Epithelial cell of esophagus (primary cell): ENCODE data around the gene RPS13.
A peak's percentile ranks its signal among the peaks of the same experiment; 100 is the strongest.
"Not testable (repeated sequence)": the region's sequence is repeated elsewhere in the genome, so short reads cannot be mapped to it uniquely, and the experiment has no call there.

Experiments
- DNase-seq: peaks from one replicate; pipeline ENCODE4 v3.0.0; 2010; ENCODE audit warnings: low read depth
- H3K4me3 ChIP-seq: 2 replicates; pipeline ENCODE4 v1.5.1; 2011; ENCODE audit warnings: mild to moderate bottlenecking, low read length, control low read depth
- CTCF ChIP-seq: IDR thresholded peaks from 2 replicates; pipeline ENCODE4 v1.5.1; 2011; ENCODE audit warnings: low read depth, mild to moderate bottlenecking, low read length, control low read depth, inconsistent platforms; ENCODE audit not compliant: insufficient read depth; ENCODE audit errors: missing control alignments

RPS13 gene

GRCh38 chr11:17098658-17099057, 21.2 kb upstream of the RPS13 start:
- DNase-seq: no peak
- H3K4me3 ChIP-seq: no peak overlapping the region
- no peak for TF ChIP-seq CTCF

- TF ChIP-seq CTCF: no peak
- no peak overlapping the region for H3K4me3 ChIP-seq
- DNase-seq: no peak
Observed at GRCh38 chr11:17098038-17098437, 20.6 kb upstream of the RPS13 start.

GRCh38 chr11:17085976-17086375, 8.5 kb upstream of the RPS13 start:
- H3K4me3 ChIP-seq, DNase-seq: not testable (repeated sequence)

- no peak for TF ChIP-seq CTCF
- peak overlapping the region; percentile 98 for H3K4me3 ChIP-seq
- no peak for DNase-seq
Observed at GRCh38 chr11:17077240-17077519, 287 bp downstream of the RPS13 start.

- TF ChIP-seq CTCF: no peak
- peak; percentile 24 for DNase-seq
Observed at GRCh38 chr11:17076517-17077239, 789 bp downstream of the RPS13 start.

GRCh38 chr11:17075506-17075905, 2.0 kb downstream of the RPS13 start:
- peak overlapping the region; percentile 98 for H3K4me3 ChIP-seq
- no peak for DNase-seq
- no peak for TF ChIP-seq CTCF

More at GRCh38 chr11:17076517-17077239, 789 bp downstream of the RPS13 start:
- peak overlapping the region; percentile 98 for H3K4me3 ChIP-seq

- TF ChIP-seq CTCF: no peak
- H3K4me3 ChIP-seq: no peak overlapping the region
- DNase-seq: no peak
Observed at GRCh38 chr11:17073370-17074027, 4.0 kb downstream of the RPS13 start.
